WERI-Rb-1 (cell line): Measurements from ENCODE around the gene ZSWIM7.
A peak's percentile ranks its signal among the peaks of the same experiment; 100 is the strongest.

ENCODE experiments used
- DNase-seq: peaks from one replicate; pipeline ENCODE4 v3.0.0-alpha.2; 2020
- H3K27ac ChIP-seq: fragments of 250-450 bp; sonication (Bioruptor Pico); 2 replicates; pipeline ENCODE4 v1.5.1; 2020; ENCODE audit warnings: mild to moderate bottlenecking, moderate library complexity
- H3K27me3 ChIP-seq: fragments of 250-450 bp; sonication (Bioruptor Pico); 2 replicates; pipeline ENCODE4 v1.5.1; 2021; ENCODE audit warnings: mild to moderate bottlenecking, low read depth, moderate library complexity; ENCODE audit not compliant: insufficient read depth, severe bottlenecking
- H3K36me3 ChIP-seq: fragments of 250-450 bp; sonication (Bioruptor Pico); 2 replicates; pipeline ENCODE4 v1.5.1; 2020; ENCODE audit warnings: mild to moderate bottlenecking, moderate library complexity
- H3K4me3 ChIP-seq: 2 replicates; pipeline ENCODE4 v1.5.1; 2011; ENCODE audit warnings: low read depth, mild to moderate bottlenecking, control low read depth, low read length
- H3K9me3 ChIP-seq: fragments of 250-450 bp; sonication (Bioruptor Pico); 2 replicates; pipeline ENCODE4 v1.5.1; 2021; ENCODE audit warnings: mild to moderate bottlenecking, moderate library complexity; ENCODE audit not compliant: severe bottlenecking
- CTCF ChIP-seq: IDR thresholded peaks from 2 replicates; pipeline ENCODE4 v1.5.1; 2011; ENCODE audit warnings: low read depth, mild to moderate bottlenecking, control low read depth, inconsistent platforms, low read length

Gene ZSWIM7

GRCh38 chr17:15999141-15999973 lies at the start of gene ZSWIM7, which contains the start of gene TTC19:
Gene ZSWIM7 (minus strand): TSS chr17:15999704. CDS start chr17:15999594, 110 bp downstream.
Gene TTC19 (plus strand): TSS chr17:15999824. CDS start chr17:15999849, 25 bp downstream.
- peak; percentile 97 for DNase-seq
- Histone ChIP-seq H3K4me3 (peak within 1 kb of the TSS; percentile 98), H3K9me3 (no peaks in the 10 kb centered on the region), H3K27ac (peak within 1 kb of the TSS; percentile 69), H3K27me3 (no peaks in the 10 kb centered on the region), H3K36me3 (peaks cover 38% of the 10 kb centered on the region)
- TF ChIP-seq CTCF, result no peak

- Histone ChIP-seq H3K27ac (no peak overlapping the region), H3K4me3 (no peak overlapping the region), H3K27me3 (no peaks in the 10 kb centered on the region), H3K9me3 (no peaks in the 10 kb centered on the region), H3K36me3 (peaks cover 54% of the 10 kb centered on the region)
- no peak for TF ChIP-seq CTCF
- no peak for DNase-seq
Measured at GRCh38 chr17:16048811-16049449, 49.4 kb upstream of the ZSWIM7 start.

GRCh38 chr17:16046966-16047365 lies 47.5 kb upstream of the ZSWIM7 start:
- H3K4me3 ChIP-seq, result no peak overlapping the region
- no peak for TF ChIP-seq CTCF
- no peaks in the 10 kb centered on the region for H3K9me3 ChIP-seq
- peaks cover 59% of the 10 kb centered on the region for H3K36me3 ChIP-seq
- DNase-seq, result no peak
- no peak overlapping the region for H3K27ac ChIP-seq
- H3K27me3 ChIP-seq, result no peaks in the 10 kb centered on the region

- H3K4me3 ChIP-seq, result no peak overlapping the region
- H3K27ac ChIP-seq, result no peak overlapping the region
- no peak for TF ChIP-seq CTCF
- no peak for DNase-seq
- H3K36me3 ChIP-seq, result peaks cover 61% of the 10 kb centered on the region
- no peaks in the 10 kb centered on the region for H3K27me3 ChIP-seq
- no peaks in the 10 kb centered on the region for H3K9me3 ChIP-seq
Measured at GRCh38 chr17:16044487-16044886, 45.0 kb upstream of the ZSWIM7 start.

GRCh38 chr17:16040710-16041251 lies 41.3 kb upstream of the ZSWIM7 start:
- Histone ChIP-seq H3K4me3 (no peak overlapping the region), H3K36me3 (peaks cover 62% of the 10 kb centered on the region), H3K27ac (no peak overlapping the region), H3K27me3 (no peaks in the 10 kb centered on the region), H3K9me3 (no peaks in the 10 kb centered on the region)
- DNase-seq, result no peak
- TF ChIP-seq CTCF, result no peak
